PFSK-1 (cell line): Measurements from ENCODE around the gene MIPEP.

ENCODE experiments used
- FOXP2 ChIP-seq: optimal IDR thresholded peaks from 2 replicates; pipeline ENCODE3; 2011; ENCODE audit warnings: borderline replicate concordance, control low read depth, inconsistent platforms; ENCODE audit not compliant: insufficient read depth; ENCODE audit errors: extremely low read length, extremely low read depth
- POLR2AphosphoS5 ChIP-seq: IDR thresholded peaks from 2 replicates; pipeline ENCODE4 v1.6.1; 2012; ENCODE audit warnings: low read depth, mild to moderate bottlenecking, control low read depth, low read length, moderate library complexity
- REST ChIP-seq, 2 experiments: IDR thresholded peaks; 2 replicates each; pipeline versions ENCODE4 v1.6.1 to v1.8.0; 2011 to 2012; ENCODE audit warnings: low read depth in 2 of 2, low read length in 2 of 2, control low read depth in 1 of 2, inconsistent platforms in 1 of 2, mild to moderate bottlenecking in 1 of 2, moderate library complexity in 1 of 2; ENCODE audit not compliant: insufficient read depth in 1 of 2
- SIN3A ChIP-seq: IDR thresholded peaks from 2 replicates; pipeline ENCODE4 v1.6.1; 2012; ENCODE audit warnings: mild to moderate bottlenecking, low read length, moderate library complexity, borderline replicate concordance; ENCODE audit not compliant: insufficient read depth
- TAF1 ChIP-seq: IDR thresholded peaks from 2 replicates; pipeline ENCODE4 v1.6.1; 2012; ENCODE audit warnings: low read length, control low read depth, borderline replicate concordance; ENCODE audit not compliant: insufficient read depth

The MIPEP gene

GRCh38 chr13:23848019-23848418, 41.2 kb downstream of the MIPEP start:
- TF ChIP-seq POLR2AphosphoS5 (no peak), TAF1 (no peak), REST (IDR thresholded peaks at IDR 0.05; ENCODE audit: insufficient read depth in 1 of 2, low read depth in 2 of 2, low read length in 2 of 2) (no peak), FOXP2 (no peak), SIN3A (no peak)

GRCh38 chr13:23847497-23847896, 41.7 kb downstream of the MIPEP start:
- TF ChIP-seq REST (IDR thresholded peaks at IDR 0.05; ENCODE audit: insufficient read depth in 1 of 2, low read depth in 2 of 2, low read length in 2 of 2): no peak
- no peak for TF ChIP-seq TAF1
- no peak for TF ChIP-seq SIN3A
- TF ChIP-seq FOXP2: no peak
- TF ChIP-seq POLR2AphosphoS5: no peak

GRCh38 chr13:23845105-23845725, 44.0 kb downstream of the MIPEP start:
- TF ChIP-seq TAF1 (no peak), REST (IDR thresholded peaks at IDR 0.05; ENCODE audit: insufficient read depth in 1 of 2, low read depth in 2 of 2, low read length in 2 of 2) (no peak), FOXP2 (no peak), SIN3A (no peak), POLR2AphosphoS5 (no peak)

- TF ChIP-seq POLR2AphosphoS5: no peak
- TF ChIP-seq REST (IDR thresholded peaks at IDR 0.05; ENCODE audit: insufficient read depth in 1 of 2, low read depth in 2 of 2, low read length in 2 of 2): no peak
- TF ChIP-seq SIN3A: no peak
- TF ChIP-seq TAF1: no peak
- no peak for TF ChIP-seq FOXP2
Observed at GRCh38 chr13:23844132-23844531, 45.1 kb downstream of the MIPEP start.
